Mesenchymal stem cell (in vitro differentiated cells and primary cell): ENCODE results near the gene NPLOC4.
A peak's percentile ranks its signal among the peaks of the same experiment; 100 is the strongest.

Experiments used
- DNase-seq: peaks from one replicate; pipeline ENCODE4 v3.0.0-alpha.2; 2013
- H2AFZ ChIP-seq: one replicate; pipeline ENCODE4 v1.6.1; 2013; ENCODE audit warnings: low read depth, mild to moderate bottlenecking, control low read depth, inconsistent platforms, low read length, moderate library complexity
- H2AK5ac ChIP-seq: 2 replicates; pipeline ENCODE4 v1.6.1; 2013; ENCODE audit warnings: low read length, moderate library complexity, mild to moderate bottlenecking, inconsistent platforms; ENCODE audit not compliant: severe bottlenecking
- H2BK120ac ChIP-seq: one replicate; pipeline ENCODE4 v1.6.1; 2013; ENCODE audit warnings: low read depth, mild to moderate bottlenecking, inconsistent platforms, low read length, moderate library complexity
- H2BK12ac ChIP-seq, 2 experiments: one replicate each; pipeline ENCODE4 v1.6.1; 2013; ENCODE audit warnings: inconsistent platforms in 2 of 2, low read length in 2 of 2, mild to moderate bottlenecking in 2 of 2, moderate library complexity in 2 of 2, control low read depth in 1 of 2
- H2BK15ac ChIP-seq: one replicate; pipeline ENCODE4 v1.6.1; 2013; ENCODE audit warnings: mild to moderate bottlenecking, low read depth, inconsistent platforms; ENCODE audit not compliant: poor library complexity, severe bottlenecking
- H2BK5ac ChIP-seq: 2 replicates; pipeline ENCODE4 v1.6.1; 2013; ENCODE audit warnings: low read depth, mild to moderate bottlenecking, low read length, control low read depth, inconsistent platforms; ENCODE audit not compliant: poor library complexity, severe bottlenecking
- H3K14ac ChIP-seq, 2 experiments: one replicate each; pipeline ENCODE4 v1.6.1; 2013; ENCODE audit warnings: inconsistent platforms in 2 of 2, low read length in 2 of 2, control low read depth in 1 of 2, mild to moderate bottlenecking in 1 of 2, moderate library complexity in 1 of 2
- H3K18ac ChIP-seq, 2 experiments: one replicate each; pipeline ENCODE4 v1.6.1; 2013; ENCODE audit warnings: inconsistent platforms in 2 of 2, low read length in 2 of 2, control low read depth in 1 of 2, low read depth in 1 of 2, mild to moderate bottlenecking in 1 of 2
- H3K23ac ChIP-seq, 2 experiments: one replicate each; pipeline ENCODE4 v1.6.1; 2013; ENCODE audit warnings: inconsistent platforms in 2 of 2, low read length in 2 of 2, mild to moderate bottlenecking in 2 of 2, moderate library complexity in 2 of 2, control low read depth in 1 of 2
- H3K27ac ChIP-seq: 2 replicates; pipeline ENCODE4 v1.5.1; 2013; ENCODE audit warnings: mild to moderate bottlenecking, moderate library complexity, low read length, control low read depth, inconsistent platforms; ENCODE audit not compliant: poor library complexity, severe bottlenecking
- H3K27me3 ChIP-seq, 2 experiments: 2 replicates each; pipeline versions ENCODE4 v1.6.1 to v1.7.0; 2013; ENCODE audit warnings: low read length in 2 of 2, mild to moderate bottlenecking in 2 of 2, moderate library complexity in 2 of 2, control low read depth in 1 of 2, inconsistent platforms in 1 of 2; ENCODE audit not compliant: control insufficient read depth in 1 of 2, insufficient read depth in 1 of 2
- H3K36me3 ChIP-seq, 2 experiments: 2 replicates each; pipeline versions ENCODE4 v1.6.1 to v1.7.0; 2013; ENCODE audit warnings: low read length in 2 of 2, control low read depth in 1 of 2, inconsistent platforms in 1 of 2, low read depth in 1 of 2, mild to moderate bottlenecking in 1 of 2; ENCODE audit not compliant: insufficient read depth in 2 of 2, control insufficient read depth in 1 of 2
- H3K4ac ChIP-seq, 2 experiments: one replicate each; pipeline ENCODE4 v1.6.1; 2013; ENCODE audit warnings: inconsistent platforms in 2 of 2, low read length in 2 of 2, mild to moderate bottlenecking in 2 of 2, moderate library complexity in 2 of 2, control low read depth in 1 of 2, low read depth in 1 of 2
- H3K4me1 ChIP-seq: 2 replicates; pipeline ENCODE4 v1.6.1; 2013; ENCODE audit warnings: low read depth, low read length, control low read depth; ENCODE audit not compliant: control insufficient read depth, insufficient read depth
- H3K4me2 ChIP-seq: 2 replicates; pipeline ENCODE4 v1.6.1; 2013; ENCODE audit warnings: low read length, mild to moderate bottlenecking, inconsistent platforms; ENCODE audit not compliant: poor library complexity, severe bottlenecking
- H3K4me3 ChIP-seq, 2 experiments: 2 replicates each; pipeline versions ENCODE4 v1.5.1 to v1.7.0; 2013; ENCODE audit warnings: low read length in 2 of 2, mild to moderate bottlenecking in 2 of 2, control low read depth in 1 of 2, low read depth in 1 of 2; ENCODE audit not compliant: insufficient read depth in 1 of 2
- H3K79me1 ChIP-seq: replicated peaks from 2 replicates; pipeline ENCODE4 v1.6.1; 2013; ENCODE audit warnings: mild to moderate bottlenecking, control low read depth, low read length, inconsistent platforms; ENCODE audit not compliant: poor library complexity, severe bottlenecking
- H3K9ac ChIP-seq: 2 replicates; pipeline ENCODE4 v1.7.0; 2013; ENCODE audit warnings: mild to moderate bottlenecking, low read length, moderate library complexity
- H3K9me3 ChIP-seq: 2 replicates; pipeline ENCODE4 v1.7.0; 2013; ENCODE audit warnings: mild to moderate bottlenecking, low read length; ENCODE audit not compliant: control insufficient read depth
- H4K8ac ChIP-seq: one replicate; pipeline ENCODE4 v1.6.1; 2013; ENCODE audit warnings: inconsistent platforms, mild to moderate bottlenecking, low read length, moderate library complexity
- H4K91ac ChIP-seq: one replicate; pipeline ENCODE4 v1.6.1; 2013; ENCODE audit warnings: mild to moderate bottlenecking, low read length, inconsistent platforms
- WGBS: methylation state at CpG from one replicate; pipeline ENCODE4 v1.1.7; 2013; ENCODE audit warnings: mixed read lengths; 5-methylcytosine and 5-hydroxymethylcytosine counted together

Gene NPLOC4

DNA sequence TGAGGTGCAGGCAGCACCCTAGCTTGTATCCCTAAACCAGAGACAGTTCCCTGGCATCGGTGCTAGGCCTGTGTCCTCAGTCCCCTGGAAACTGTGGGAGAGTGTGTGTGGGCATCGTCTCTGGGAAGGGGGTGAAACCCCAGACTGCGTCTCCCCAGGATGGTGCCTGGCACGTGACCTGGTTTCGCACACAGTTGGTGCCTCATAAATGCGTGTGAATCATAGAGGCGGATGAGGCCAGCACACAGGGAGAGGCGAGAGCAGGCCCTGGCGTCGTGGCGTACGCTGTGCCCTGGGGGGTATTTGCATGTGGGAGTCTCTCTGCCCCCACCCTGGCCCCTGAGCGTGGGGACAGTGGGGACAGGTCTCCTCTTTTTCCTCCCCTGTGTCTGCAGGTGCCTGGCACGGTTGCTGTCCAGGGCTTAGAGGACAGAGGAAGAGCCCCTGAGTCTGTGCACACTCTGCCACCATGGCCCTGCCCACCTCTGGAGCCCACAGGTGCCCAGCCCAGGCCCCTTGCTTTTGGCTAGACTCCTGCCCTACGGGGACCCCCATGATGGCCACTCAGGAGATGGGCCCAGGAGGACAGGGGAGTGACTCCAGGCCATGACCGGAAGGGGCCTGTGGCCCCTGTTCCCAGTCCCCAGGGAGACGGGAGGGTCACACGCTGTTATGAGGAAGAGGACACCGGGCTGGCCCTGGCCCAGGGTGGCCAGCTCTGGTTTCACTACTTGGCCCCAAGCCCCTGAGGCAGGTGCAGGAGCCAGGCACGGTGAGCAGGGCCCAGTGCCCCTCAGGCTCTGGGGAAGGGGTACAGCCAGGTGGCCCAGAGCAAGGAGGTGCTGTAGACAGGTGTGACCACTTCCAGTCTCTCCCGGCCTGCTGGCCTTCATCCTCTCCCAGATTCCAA is 110.0 kb downstream of the NPLOC4 start:
- H3K27me3 ChIP-seq = peaks cover 0 to 50% of the 10 kb centered on the region in 2 experiments
- peaks cover 24% of the 10 kb centered on the region for H3K4me1 ChIP-seq
- H2AFZ ChIP-seq = no peak overlapping the region
- H3K27ac ChIP-seq = no peak overlapping the region
- peaks cover 0 to 4% of the 10 kb centered on the region in 2 experiments for H3K36me3 ChIP-seq
- 92% methylated on average over 21 of the region's 21 CpGs for WGBS
- no peaks in the 10 kb centered on the region for H3K79me1 ChIP-seq
- no peak overlapping the region for H3K4ac ChIP-seq
- H3K18ac ChIP-seq = no peak overlapping the region
- no peak overlapping the region for H2BK120ac ChIP-seq
- no peak overlapping the region for H2BK15ac ChIP-seq
- no peak overlapping the region for H3K14ac ChIP-seq
- peak overlapping the region; percentile 18 for H3K9ac ChIP-seq
- no peak overlapping the region for H4K8ac ChIP-seq
- H2BK12ac ChIP-seq = no peak overlapping the region
- H4K91ac ChIP-seq = peak overlapping the region; percentile 2
- H3K23ac ChIP-seq = no peak overlapping the region
- no peak overlapping the region for H2BK5ac ChIP-seq
- H3K4me2 ChIP-seq = no peak overlapping the region
- H2AK5ac ChIP-seq = no peak overlapping the region
- no peak for DNase-seq
- no peaks in the 10 kb centered on the region for H3K9me3 ChIP-seq
- no peak overlapping the region for H3K4me3 ChIP-seq

DNA sequence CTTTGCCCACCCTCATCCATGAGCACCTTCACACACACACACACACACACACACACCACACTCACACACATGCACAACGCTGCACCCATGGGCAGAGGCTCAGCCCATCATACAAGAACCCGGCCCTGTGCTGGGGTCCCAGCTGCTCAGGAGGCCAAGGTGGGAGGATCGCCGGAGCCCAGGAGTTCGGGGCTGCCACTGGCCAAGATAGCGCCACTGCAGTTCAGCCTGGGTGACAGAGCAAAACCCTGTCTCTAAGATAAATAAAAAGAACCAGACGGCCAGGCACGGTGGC is 112.1 kb downstream of the NPLOC4 start:
- no peak overlapping the region for H3K18ac ChIP-seq
- no peak overlapping the region for H3K9ac ChIP-seq
- H3K4me3 ChIP-seq = no peak overlapping the region
- WGBS = 92% methylated on average over 8 of the region's 8 CpGs
- peaks cover 0 to 50% of the 10 kb centered on the region in 2 experiments for H3K27me3 ChIP-seq
- H2BK5ac ChIP-seq = no peak overlapping the region
- H3K9me3 ChIP-seq = no peaks in the 10 kb centered on the region
- no peak overlapping the region for H4K8ac ChIP-seq
- H4K91ac ChIP-seq = no peak overlapping the region
- no peak overlapping the region for H2BK12ac ChIP-seq
- H3K14ac ChIP-seq = no peak overlapping the region
- H2BK15ac ChIP-seq = no peak overlapping the region
- no peak overlapping the region for H2AK5ac ChIP-seq
- no peak overlapping the region for H2AFZ ChIP-seq
- H3K27ac ChIP-seq = no peak overlapping the region
- H3K79me1 ChIP-seq = no peaks in the 10 kb centered on the region
- no peak for DNase-seq
- no peak overlapping the region for H3K23ac ChIP-seq
- peaks cover 0 to 4% of the 10 kb centered on the region in 2 experiments for H3K36me3 ChIP-seq
- H3K4me2 ChIP-seq = no peak overlapping the region
- H3K4me1 ChIP-seq = peaks cover 30% of the 10 kb centered on the region
- no peak overlapping the region for H2BK120ac ChIP-seq
- H3K4ac ChIP-seq = no peak overlapping the region

DNA sequence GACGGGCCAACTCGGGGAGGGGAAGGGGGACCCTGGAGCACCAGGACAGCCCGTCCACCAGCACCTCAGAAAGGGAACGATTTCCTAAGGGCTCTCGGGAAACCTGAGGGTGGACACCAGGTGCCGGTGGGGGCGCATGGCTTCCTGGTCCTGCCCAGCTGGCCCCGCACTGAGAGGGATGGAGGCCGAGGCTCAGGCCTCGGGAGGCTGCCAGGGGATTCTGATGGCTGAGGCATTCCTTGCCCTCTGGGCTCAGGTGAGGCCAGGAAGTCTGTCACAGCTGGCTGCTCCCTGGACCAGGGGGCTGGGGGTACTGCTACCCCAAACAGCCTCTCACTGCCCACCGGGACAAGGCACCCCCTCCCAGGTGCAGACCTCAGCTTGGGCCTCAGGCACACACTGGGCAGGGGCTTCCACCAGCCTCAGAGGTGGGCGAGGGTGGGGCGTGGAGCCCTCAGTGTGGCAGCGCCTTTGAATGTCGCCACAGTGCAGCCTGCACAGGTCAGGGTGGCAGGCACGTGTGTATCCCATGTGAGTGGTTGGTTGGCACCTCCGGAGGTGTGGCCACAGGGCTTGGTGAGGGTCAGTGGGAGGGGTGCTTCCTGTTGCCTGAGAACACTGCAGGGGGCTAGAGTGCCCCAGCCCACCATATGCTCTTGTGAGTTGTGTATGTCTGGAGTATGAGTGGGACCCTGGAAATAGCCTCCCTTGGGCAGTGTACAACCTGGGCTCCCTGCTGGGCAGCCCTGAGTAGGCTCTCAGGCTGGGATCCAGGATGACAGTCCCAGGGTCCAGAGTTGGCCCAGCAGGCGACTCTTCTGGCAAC is 112.7 kb downstream of the NPLOC4 start:
- WGBS = 89% methylated on average over 18 of the region's 18 CpGs
- no peak overlapping the region for H3K23ac ChIP-seq
- H3K4me3 ChIP-seq = no peak overlapping the region
- H3K9me3 ChIP-seq = no peaks in the 10 kb centered on the region
- peaks cover 35% of the 10 kb centered on the region for H3K4me1 ChIP-seq
- no peak overlapping the region for H2BK15ac ChIP-seq
- no peak overlapping the region for H2AFZ ChIP-seq
- no peak overlapping the region for H3K27ac ChIP-seq
- H3K14ac ChIP-seq = peak overlapping the region in 1 of 2 experiments; percentile 44
- DNase-seq = no peak
- peaks cover 0 to 4% of the 10 kb centered on the region in 2 experiments for H3K36me3 ChIP-seq
- H2BK5ac ChIP-seq = no peak overlapping the region
- no peak overlapping the region for H2BK12ac ChIP-seq
- no peak overlapping the region for H3K4me2 ChIP-seq
- H4K91ac ChIP-seq = peak overlapping the region; percentile 70
- H2BK120ac ChIP-seq = no peak overlapping the region
- no peak overlapping the region for H3K18ac ChIP-seq
- no peak overlapping the region for H4K8ac ChIP-seq
- no peak overlapping the region for H3K4ac ChIP-seq
- peak overlapping the region; percentile 62 for H2AK5ac ChIP-seq
- no peak overlapping the region for H3K9ac ChIP-seq
- peaks cover 0 to 47% of the 10 kb centered on the region in 2 experiments for H3K27me3 ChIP-seq
- peaks cover 4% of the 10 kb centered on the region for H3K79me1 ChIP-seq
